ENCODE data around the gene SPOPL.

SPOPL gene

GRCh38 chr2:138501425-138502254 lies at the start of gene SPOPL (continued):
- TF ChIP-seq ZNF280D (tag by site-specific recombination; IDR thresholded peaks at IDR 0.05), result no peak
- TF ChIP-seq ZNF561 (tag by site-specific recombination; IDR thresholded peaks at IDR 0.05; ENCODE audit: borderline replicate concordance), result no peak
- peak; percentile 35; the same call in 1 of the 2 replicates for TF ChIP-seq GLIS1 (tag by site-specific recombination; IDR thresholded peaks at IDR 0.05)
- TF ChIP-seq ZNF394 (tag by site-specific recombination; IDR thresholded peaks at IDR 0.05; ENCODE audit: borderline replicate concordance), result no peak
- no peak for TF ChIP-seq ZNF274 (IDR thresholded peaks at IDR 0.05; ENCODE audit: low read length)
- TF ChIP-seq ZNF274 (tag by site-specific recombination; IDR thresholded peaks at IDR 0.05; ENCODE audit: borderline replicate concordance), result no peak
- 0 out of 2 replicates have a peak, but pooled peaks have one; percentile 61 for TF ChIP-seq GLIS2 (tag by site-specific recombination; IDR thresholded peaks at IDR 0.05)
- peak; percentile 72; the same call in 1 of the 2 replicates for TF ChIP-seq IKZF3 (tag by site-specific recombination; IDR thresholded peaks at IDR 0.05)
- no peak for TF ChIP-seq HOXC10 (CRISPR knock-in tag; IDR thresholded peaks at IDR 0.05)
- TF ChIP-seq ZNF391 (tag by site-specific recombination; IDR thresholded peaks at IDR 0.05; ENCODE audit: borderline replicate concordance, low read depth), result no peak
- TF ChIP-seq TSHZ1 (tag by site-specific recombination; IDR thresholded peaks at IDR 0.05; ENCODE audit: borderline replicate concordance), result no peak
- TF ChIP-seq ZNF830 (tag by site-specific recombination; IDR thresholded peaks at IDR 0.05; ENCODE audit: low read depth), result no peak
- no peak for TF ChIP-seq ZNF654 (tag by site-specific recombination; IDR thresholded peaks at IDR 0.05; ENCODE audit: low read depth)
- no peak for TF ChIP-seq ZNF37A (tag by site-specific recombination; IDR thresholded peaks at IDR 0.05)
- peak; percentile 44; the same call in 1 of the 2 replicates for TF ChIP-seq CTCF (tag by site-specific recombination; IDR thresholded peaks at IDR 0.05)
- no peak for TF ChIP-seq ZNF239 (tag by site-specific recombination; IDR thresholded peaks at IDR 0.05)
- no peak for TF ChIP-seq ZFP41 (tag by site-specific recombination; IDR thresholded peaks at IDR 0.05; ENCODE audit: borderline replicate concordance)
- no peak for TF ChIP-seq ZNF26 (tag by site-specific recombination; IDR thresholded peaks at IDR 0.05)
- peak; percentile 4; the same call in 1 of the 2 replicates for TF ChIP-seq ZNF335 (tag by site-specific recombination; conservative IDR thresholded peaks at IDR 0.05)
- TF ChIP-seq TCF7L2 (IDR thresholded peaks at IDR 0.05; ENCODE audit: borderline replicate concordance, low read depth, low read length), result no peak
- TF ChIP-seq ZNF521 (tag by site-specific recombination; IDR thresholded peaks at IDR 0.05), result no peak
- TF ChIP-seq ZBTB26 (tag by site-specific recombination; optimal IDR thresholded peaks at IDR 0.05), result peak; percentile 55
- peak; percentile 44 for TF ChIP-seq SP2 (tag by site-specific recombination; IDR thresholded peaks at IDR 0.05)
- no peak for TF ChIP-seq ZBTB1 (tag by site-specific recombination; IDR thresholded peaks at IDR 0.05)
- 0 out of 2 replicates have a peak, but pooled peaks have one; percentile 28 for TF ChIP-seq PATZ1 (tag by site-specific recombination; IDR thresholded peaks at IDR 0.05)
